Gastroesophageal sphincter (tissue), 4 donors: ENCODE data around the gene DNAH17. TPM values are rescaled to one million over a fixed set of nuclear protein-coding genes. Genes with fewer than 3 reads are reported as not detected.

Experiments
- ATAC-seq: fragments of 150-250 bp; one replicate; pipeline ENCODE4 v1.9.1; 2016; ENCODE audit warnings: mild to moderate bottlenecking, moderate library complexity
- H3K27ac ChIP-seq, 4 donors: fragments of 200-600 bp; sonication (generic) in 3 of 4; 1 replicate in 3 of 4; 2 replicates in 1 of 4; pipeline ENCODE4 v1.5.1; 2016 to 2019
- H3K27me3 ChIP-seq: fragments of 200-600 bp; sonication (generic); one replicate; pipeline ENCODE4 v1.5.1; 2019
- H3K36me3 ChIP-seq, 2 donors: fragments of 200-600 bp; sonication (generic); one replicate each; pipeline ENCODE4 v1.5.1; 2019; ENCODE audit warnings: control low read depth in 1 of 2
- H3K4me1 ChIP-seq, 3 donors: fragments of 200-600 bp; sonication (generic); 1 replicate in 2 of 3; 2 replicates in 1 of 3; pipeline ENCODE4 v1.5.1; 2016 to 2019; ENCODE audit warnings: control low read depth in 2 of 3
- H3K4me3 ChIP-seq, 2 donors: fragments of 200-600 bp; sonication (generic); one replicate each; pipeline ENCODE4 v1.5.1; 2019; ENCODE audit warnings: mild to moderate bottlenecking in 1 of 2, moderate library complexity in 1 of 2
- H3K9me3 ChIP-seq, 3 donors: fragments of 200-600 bp; sonication (generic); one replicate each; pipeline ENCODE4 v1.5.1; 2017 to 2019; ENCODE audit warnings: control low read depth in 2 of 3
- EP300 ChIP-seq: sonication (generic); formaldehyde crosslinking; IDR thresholded peaks from one replicate; pipeline ENCODE4 v1.6.1; 2017; ENCODE audit warnings: antibody characterized with exemption, mild to moderate bottlenecking
- POLR2A ChIP-seq, 2 donors: fragments of 450-650 bp; IDR thresholded peaks; one replicate each; pipeline ENCODE4 v1.6.1; 2017; ENCODE audit warnings: antibody characterized with exemption in 2 of 2, mild to moderate bottlenecking in 2 of 2, moderate library complexity in 1 of 2
- POLR2AphosphoS5 ChIP-seq: sonication (generic); formaldehyde crosslinking; IDR thresholded peaks from one replicate; pipeline ENCODE4 v1.6.1; 2017; ENCODE audit warnings: antibody characterized with exemption
- WGBS, 2 donors: methylation state at CpG; one replicate each; pipeline ENCODE4 v1.1.5; 2018; ENCODE audit warnings: low coverage in 1 of 2; 5-methylcytosine and 5-hydroxymethylcytosine counted together
- total RNA-seq, 4 donors: library from RNA; depleted of rRNA; stranded (reverse); fragments of >200 nt; gene quantifications; one replicate each; pipeline ENCODE4 v1.1.0, GENCODE V29; 2016
- TF ChIP-seq, protein P1 (sequence below), 4 experiments: fragments of 200-600 bp in 2 of 4; fragments of 450-650 bp in 2 of 4; sonication (generic) in 1 of 4; IDR thresholded peaks; one replicate each; pipeline ENCODE4 v1.5.1; 2017 to 2019; ENCODE audit warnings: antibody characterized with exemption in 4 of 4, mild to moderate bottlenecking in 2 of 4, moderate library complexity in 2 of 4

Gene DNAH17
- total RNA-seq, 4 donors from 2014 or later, result 0.15 TPM; not detected in 3

DNA sequence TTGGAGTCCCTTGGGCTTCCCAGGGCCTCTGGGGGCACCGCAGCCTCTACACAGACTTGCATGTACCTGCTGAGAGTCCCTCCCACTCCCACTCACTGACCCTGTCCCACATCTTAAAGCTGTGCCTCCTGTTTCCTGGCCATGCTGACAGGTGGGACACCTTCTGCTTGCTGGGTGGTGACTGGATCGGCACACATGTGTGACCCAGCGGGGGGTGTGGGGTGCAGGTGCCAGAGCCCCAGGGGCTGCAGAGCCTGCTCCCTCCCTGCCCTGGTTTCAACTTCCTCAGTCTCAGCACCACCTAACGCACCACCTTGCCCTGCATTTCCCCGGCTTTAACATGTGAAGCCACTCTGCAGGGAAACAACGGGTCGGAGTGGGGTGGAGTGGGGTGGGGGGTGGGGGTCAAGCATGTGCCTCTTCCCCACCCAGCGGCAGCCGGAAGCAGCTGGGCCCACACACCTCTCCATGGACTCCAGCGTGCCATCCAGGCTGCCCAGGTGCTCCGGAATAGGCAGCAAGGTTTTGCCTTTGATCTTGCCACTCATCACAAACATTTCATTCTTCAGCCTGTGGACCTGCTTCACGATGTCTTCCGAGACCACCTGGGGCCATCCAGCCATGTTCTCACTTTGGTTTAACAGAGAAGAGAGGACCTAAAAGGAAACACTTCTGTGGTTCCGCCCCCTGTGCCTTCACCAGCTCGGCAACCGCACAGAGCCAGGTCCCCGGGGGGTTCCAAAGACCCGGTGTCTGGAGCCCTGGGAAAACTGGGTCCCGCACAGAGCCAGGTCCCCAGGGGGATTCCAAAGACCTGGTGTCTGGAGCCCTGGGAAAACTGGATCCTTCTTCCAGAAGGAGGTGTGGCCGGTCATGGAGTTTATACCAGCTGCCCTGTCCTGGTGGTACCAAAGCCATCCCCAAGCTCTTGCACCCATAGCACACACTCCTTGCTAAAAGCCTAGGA lies 4.7 kb downstream of the DNAH17 start:
- no peak overlapping the region for H3K4me3 ChIP-seq
- H3K9me3 ChIP-seq, result no peaks in the 10 kb centered on the region
- TF ChIP-seq, protein P1, sequence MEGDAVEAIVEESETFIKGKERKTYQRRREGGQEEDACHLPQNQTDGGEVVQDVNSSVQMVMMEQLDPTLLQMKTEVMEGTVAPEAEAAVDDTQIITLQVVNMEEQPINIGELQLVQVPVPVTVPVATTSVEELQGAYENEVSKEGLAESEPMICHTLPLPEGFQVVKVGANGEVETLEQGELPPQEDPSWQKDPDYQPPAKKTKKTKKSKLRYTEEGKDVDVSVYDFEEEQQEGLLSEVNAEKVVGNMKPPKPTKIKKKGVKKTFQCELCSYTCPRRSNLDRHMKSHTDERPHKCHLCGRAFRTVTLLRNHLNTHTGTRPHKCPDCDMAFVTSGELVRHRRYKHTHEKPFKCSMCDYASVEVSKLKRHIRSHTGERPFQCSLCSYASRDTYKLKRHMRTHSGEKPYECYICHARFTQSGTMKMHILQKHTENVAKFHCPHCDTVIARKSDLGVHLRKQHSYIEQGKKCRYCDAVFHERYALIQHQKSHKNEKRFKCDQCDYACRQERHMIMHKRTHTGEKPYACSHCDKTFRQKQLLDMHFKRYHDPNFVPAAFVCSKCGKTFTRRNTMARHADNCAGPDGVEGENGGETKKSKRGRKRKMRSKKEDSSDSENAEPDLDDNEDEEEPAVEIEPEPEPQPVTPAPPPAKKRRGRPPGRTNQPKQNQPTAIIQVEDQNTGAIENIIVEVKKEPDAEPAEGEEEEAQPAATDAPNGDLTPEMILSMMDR (IDR thresholded peaks at IDR 0.05), result no peak
- 95 to 100% methylated on average over 2 to 4 of the region's 20 CpGs for WGBS, 2 donors
- H3K36me3 ChIP-seq, result no peaks in the 10 kb centered on the region
- H3K4me1 ChIP-seq, result no peaks in the 10 kb centered on the region
- no peak overlapping the region for H3K27ac ChIP-seq
- H3K27me3 ChIP-seq, result no peaks in the 10 kb centered on the region
- no peak for ATAC-seq

DNA sequence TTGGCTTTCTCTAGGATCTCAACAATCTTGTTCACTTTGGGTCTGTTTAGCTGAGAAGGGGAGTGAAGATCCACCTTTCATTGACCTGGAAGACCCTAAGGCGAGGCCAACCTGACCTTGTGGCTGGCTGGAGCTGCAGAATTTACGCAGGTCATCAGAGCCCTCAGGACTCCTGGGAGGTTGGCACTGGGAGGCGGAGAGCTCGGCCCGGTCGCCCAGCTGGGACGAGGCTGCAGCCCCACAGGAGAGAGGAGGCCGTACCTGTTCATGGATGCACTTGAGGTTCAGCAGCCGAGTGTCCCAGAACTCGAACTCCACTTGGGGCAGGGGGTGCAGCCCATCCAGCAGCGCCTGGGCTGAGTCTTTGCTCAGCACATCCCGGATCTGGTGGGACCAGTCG lies 5.9 kb downstream of the DNAH17 start:
- H3K4me1 ChIP-seq, result no peaks in the 10 kb centered on the region
- TF ChIP-seq POLR2AphosphoS5 (no peak), POLR2A (IDR thresholded peaks at IDR 0.05) (no peak), EP300 (no peak)
- TF ChIP-seq, protein P1 (IDR thresholded peaks at IDR 0.05), result no peak
- ATAC-seq, result no peak
- no peak overlapping the region for H3K27ac ChIP-seq
- no peaks in the 10 kb centered on the region for H3K9me3 ChIP-seq
- no peak overlapping the region for H3K4me3 ChIP-seq
- no peaks in the 10 kb centered on the region for H3K36me3 ChIP-seq
- H3K27me3 ChIP-seq, result no peaks in the 10 kb centered on the region
- 100% methylated on average over 3 of the region's 13 CpGs; no CpG with 5 or more reads in 1 of the 2 donors for WGBS, 2 donors

DNA sequence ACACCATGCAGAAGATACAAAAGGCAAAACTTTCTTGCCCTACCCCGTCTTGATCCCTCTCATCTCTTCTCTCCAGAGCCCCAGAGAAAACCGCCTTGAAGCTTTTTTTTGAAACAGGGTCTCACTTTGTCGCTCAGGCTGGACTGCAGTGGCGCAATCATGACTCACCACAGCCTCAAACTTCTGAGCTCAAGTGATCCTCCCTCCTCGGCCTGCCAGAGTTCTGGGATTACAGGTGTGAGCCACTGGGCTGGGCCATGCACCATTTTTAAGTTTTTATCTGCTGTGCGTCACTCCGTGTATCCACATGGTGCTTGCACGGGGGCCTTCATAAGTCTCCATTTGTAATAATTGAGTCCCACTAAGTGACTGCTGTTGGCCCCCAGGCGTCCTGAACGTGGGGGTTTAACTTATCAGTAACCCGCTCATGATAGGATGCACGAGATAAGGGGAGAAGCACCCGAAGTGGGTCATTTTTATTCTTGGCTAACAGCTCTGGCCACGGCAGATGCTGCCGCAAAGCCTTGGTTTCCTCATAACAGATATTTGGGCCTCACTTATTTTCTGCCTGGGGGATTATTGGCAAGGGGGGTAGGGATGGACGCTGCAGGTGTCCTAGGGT lies 8.6 kb downstream of the DNAH17 start:
- TF ChIP-seq, protein P1 (IDR thresholded peaks at IDR 0.05), result no peak
- TF ChIP-seq EP300, result no peak
- TF ChIP-seq POLR2AphosphoS5, result no peak
- TF ChIP-seq POLR2A (IDR thresholded peaks at IDR 0.05), result no peak
- no peak for ATAC-seq
- no peaks in the 10 kb centered on the region for H3K4me1 ChIP-seq
- H3K27me3 ChIP-seq, result no peaks in the 10 kb centered on the region
- no peak overlapping the region for H3K27ac ChIP-seq
- no peaks in the 10 kb centered on the region for H3K36me3 ChIP-seq
- WGBS, 2 donors, result 80 to 85% methylated on average over 11 to 15 of the region's 16 CpGs
- no peaks in the 10 kb centered on the region for H3K9me3 ChIP-seq
- no peak overlapping the region for H3K4me3 ChIP-seq

DNA sequence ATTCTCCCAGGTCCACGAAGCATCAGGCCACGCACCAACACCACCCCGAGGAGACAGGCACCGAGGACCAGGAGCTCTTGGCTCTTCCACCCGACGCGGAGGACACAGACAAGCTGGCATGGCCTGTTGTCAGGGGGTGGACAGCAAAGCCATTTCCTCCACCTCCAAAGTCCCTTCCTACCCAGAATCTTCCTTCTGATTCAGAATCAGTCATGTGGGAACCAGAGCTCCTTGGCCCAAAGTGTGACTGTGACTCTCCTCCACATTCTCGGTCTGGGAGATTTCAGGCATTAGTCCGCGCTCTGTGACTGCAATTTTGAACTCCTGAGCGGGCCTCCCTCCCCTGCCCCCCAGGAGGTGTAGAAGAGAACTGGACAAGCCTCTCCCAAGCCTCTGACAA lies 9.2 kb downstream of the DNAH17 start:
- Histone ChIP-seq H3K27me3 (no peaks in the 10 kb centered on the region), H3K36me3 (no peaks in the 10 kb centered on the region), H3K4me1 (peaks cover 0 to 1% (median 0%) of the 10 kb centered on the region in 3 donors), H3K9me3 (no peaks in the 10 kb centered on the region), H3K27ac (no peak overlapping the region), H3K4me3 (no peak overlapping the region)
- WGBS, 2 donors, result 87 to 95% methylated on average over 3 to 4 of the region's 11 CpGs
- TF ChIP-seq, protein P1 (IDR thresholded peaks at IDR 0.05), result no peak
- TF ChIP-seq POLR2AphosphoS5, result no peak
- no peak for ATAC-seq
